ENCODE measurements around the gene IGSF9.
A peak's percentile ranks its signal among the peaks of the same experiment; 100 is the strongest.

Gene IGSF9

GRCh38 chr1:159895836-159896545 lies 49.4 kb downstream of the IGSF9 start:
- DNase-seq = no peak

DNA sequence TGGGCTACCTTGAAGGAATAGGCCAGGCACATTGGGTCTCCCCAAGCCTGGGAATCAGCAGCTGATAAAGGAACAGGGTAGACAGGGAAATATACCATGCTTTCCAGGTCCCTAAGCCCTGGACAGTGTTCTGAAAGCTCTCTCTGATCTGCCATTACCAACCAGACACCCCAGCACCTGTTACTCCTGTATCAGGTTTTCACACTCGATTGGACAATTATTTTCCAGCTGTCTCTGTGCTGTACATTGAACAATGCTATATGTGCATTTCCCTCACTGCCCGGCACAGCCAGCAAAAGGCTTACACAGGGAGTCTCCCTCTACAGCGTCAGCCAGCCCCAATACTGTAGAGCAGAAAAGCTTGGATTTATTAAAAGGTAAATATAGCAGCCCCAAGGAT lies 50.1 kb downstream of the IGSF9 start:
- DNase-seq = no peak

- DNase-seq = no peak
Observed at GRCh38 chr1:159892944-159893343, 52.5 kb downstream of the IGSF9 start.

DNA sequence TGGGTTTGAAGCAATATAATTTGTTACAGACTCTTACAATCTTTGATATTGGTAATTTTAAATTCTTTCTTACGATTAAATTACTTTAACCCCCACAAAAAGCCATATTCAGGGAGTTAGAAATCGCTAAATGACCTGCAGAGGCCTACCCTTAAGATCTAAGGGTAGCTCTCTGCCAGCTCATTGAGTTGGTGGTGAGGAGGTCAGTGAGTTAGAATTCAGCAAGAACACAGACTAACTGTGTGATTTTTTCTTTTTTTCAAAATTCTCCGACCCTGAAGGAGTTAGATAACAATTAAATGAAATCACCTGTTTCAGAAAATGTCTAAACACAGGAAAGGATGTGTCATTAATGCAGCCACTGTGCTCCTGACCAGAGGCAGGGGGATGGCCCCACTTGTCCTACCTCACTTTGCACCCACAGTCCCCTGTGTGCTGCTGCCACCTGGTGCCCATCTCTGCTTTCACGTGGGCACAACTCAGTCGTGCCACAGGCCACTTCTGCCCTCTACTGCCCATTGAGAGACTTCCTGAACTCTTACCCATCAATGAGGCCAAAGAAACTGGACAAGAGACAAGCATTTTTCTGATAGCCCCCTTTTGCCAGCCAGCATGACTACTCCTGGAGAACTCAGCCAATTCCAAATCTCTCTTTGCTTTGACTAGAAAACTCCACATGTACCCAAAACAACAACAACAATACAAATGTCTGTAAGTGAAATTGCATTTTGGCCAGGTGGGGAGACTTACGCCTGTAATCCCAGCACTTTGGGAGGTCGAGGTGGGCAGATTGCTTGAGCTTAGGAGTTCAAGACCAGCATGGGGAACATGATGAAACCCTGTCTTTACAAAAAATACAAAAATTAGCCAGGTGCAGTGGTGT lies 53.9 kb downstream of the IGSF9 start:
- peak in 1 of 2 experiments; percentile 52 for DNase-seq

GRCh38 chr1:159890390-159890789 lies 55.0 kb downstream of the IGSF9 start:
- no peak for DNase-seq

GRCh38 chr1:159889821-159890252 lies 55.6 kb downstream of the IGSF9 start:
- no peak for DNase-seq

- no peak for DNase-seq
Observed at GRCh38 chr1:159889202-159889601, 56.2 kb downstream of the IGSF9 start.

DNA sequence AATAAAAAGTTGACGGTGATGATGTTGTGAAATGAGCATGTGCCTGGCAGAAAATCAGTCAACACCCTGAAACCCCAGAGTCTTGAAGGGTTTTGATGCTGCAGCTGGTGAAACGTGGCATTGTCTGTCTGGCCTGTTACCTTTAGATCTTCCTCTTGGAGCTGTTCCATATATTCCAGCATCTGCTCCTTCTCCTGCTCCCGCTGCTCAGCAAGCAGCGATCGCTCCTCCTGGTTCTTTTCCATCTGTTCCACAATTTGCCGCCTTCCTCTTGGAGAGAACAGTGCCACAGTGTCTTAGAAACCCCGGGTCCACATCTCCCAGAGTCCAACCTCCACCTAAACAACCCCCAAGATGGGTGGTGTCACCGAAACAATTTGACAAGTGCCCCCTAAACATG lies 61.1 kb downstream of the IGSF9 start:
- no peak for DNase-seq

GRCh38 chr1:159883134-159883533 lies 62.3 kb downstream of the IGSF9 start:
- no peak for DNase-seq

DNA sequence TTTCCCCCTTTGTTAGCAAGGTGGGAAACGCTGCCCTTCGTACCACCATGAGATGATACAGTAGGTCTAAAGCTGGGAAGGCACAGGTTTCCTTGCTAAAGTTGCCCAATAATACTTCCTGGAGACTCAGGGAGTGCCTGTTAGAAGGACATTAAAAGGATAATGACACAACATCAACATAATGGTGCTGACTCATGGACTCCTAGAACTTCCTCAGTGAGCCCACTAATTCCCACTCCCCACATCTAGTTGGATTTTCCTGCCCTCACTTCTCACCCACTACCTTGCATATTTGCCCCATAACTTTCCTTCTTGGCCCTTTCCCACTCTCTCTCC lies 62.9 kb downstream of the IGSF9 start:
- DNase-seq = no peak

- no peak for DNase-seq
Observed at GRCh38 chr1:159881622-159882526, 63.5 kb downstream of the IGSF9 start.

DNA sequence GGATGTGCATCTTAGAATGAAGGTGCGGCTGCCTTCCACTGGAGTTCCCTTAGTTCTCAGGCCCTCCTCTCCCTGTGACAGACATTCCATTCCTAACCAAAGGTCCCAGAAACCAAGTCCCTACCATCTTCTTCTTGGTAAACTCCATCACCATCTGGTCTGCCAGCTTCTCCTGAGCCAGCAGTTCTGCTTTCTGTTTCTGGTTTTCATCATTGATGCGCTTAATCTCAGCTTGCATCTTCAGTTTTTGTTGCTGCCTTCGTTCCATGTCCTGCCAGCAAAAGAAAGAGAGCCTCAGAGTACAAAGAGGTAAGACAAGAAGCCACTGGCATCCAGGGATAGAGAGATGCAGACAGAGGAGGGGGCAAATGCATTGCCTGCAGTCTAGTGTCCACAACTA lies 65.0 kb downstream of the IGSF9 start:
- DNase-seq = no peak

DNA sequence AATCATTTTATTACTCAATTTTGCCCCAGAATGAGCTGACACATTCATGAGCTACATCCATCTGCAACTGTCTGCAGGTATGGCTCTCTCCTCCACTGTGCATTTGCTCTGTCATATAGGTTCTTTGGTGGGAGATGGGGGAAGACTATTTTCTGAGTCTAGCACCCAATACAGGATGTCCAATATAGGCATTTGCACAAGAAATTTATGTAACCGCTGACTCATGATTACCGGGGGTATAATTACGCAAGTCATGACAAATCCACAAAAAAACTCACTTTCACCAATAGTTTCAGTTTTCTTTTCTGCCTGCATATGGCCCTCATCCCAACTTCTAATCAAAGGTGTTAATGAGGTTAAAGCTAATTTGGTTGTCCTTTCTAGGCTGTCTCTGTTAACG lies 65.4 kb downstream of the IGSF9 start:
- no peak for DNase-seq

DNA sequence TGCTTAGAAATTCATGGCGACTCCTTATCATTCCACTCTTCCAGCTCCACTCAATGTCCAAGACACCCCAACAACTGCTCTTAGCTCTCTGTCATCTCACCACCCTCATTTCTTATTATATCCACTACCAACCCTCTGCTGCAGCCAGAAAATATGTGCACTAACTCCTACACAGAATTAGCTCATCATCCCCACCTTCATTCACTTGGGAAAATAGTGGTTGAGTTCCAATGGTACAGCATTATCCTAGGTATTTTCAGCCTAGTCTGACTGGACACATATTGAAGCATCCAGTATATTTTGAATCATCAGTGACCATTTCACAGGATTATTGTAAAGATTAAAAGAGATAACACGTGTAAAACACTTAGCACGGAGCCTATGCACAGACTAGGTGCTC lies 66.3 kb downstream of the IGSF9 start:
- no peak for DNase-seq

GRCh38 chr1:159877695-159878444 lies 67.5 kb downstream of the IGSF9 start:
- no peak for DNase-seq

Data from cerebellar nuclear complex (tissue), 1 donor.